HL-60 (cell line): ENCODE data around the gene BLOC1S5.

Source experiments
- DNase-seq, 2 experiments: peaks; one replicate each; pipeline ENCODE4 v3.0.0-alpha.2; 2010 to 2020; ENCODE audit warnings: low read depth in 1 of 2, low spot score in 1 of 2
- H3K27ac ChIP-seq: fragments of 250-450 bp; sonication (Bioruptor Pico); replicated peaks from 2 replicates; pipeline ENCODE4 v1.5.1; 2020; ENCODE audit warnings: mild to moderate bottlenecking, moderate library complexity
- H3K27me3 ChIP-seq: fragments of 250-450 bp; sonication (Bioruptor Pico); 2 replicates; pipeline ENCODE4 v1.5.1; 2021; ENCODE audit warnings: mild to moderate bottlenecking, moderate library complexity; ENCODE audit not compliant: insufficient read depth, poor library complexity, severe bottlenecking
- H3K4me3 ChIP-seq: replicated peaks from 2 replicates; pipeline ENCODE4 v1.5.1; 2011; ENCODE audit warnings: mild to moderate bottlenecking, control low read depth, low read length; ENCODE audit not compliant: insufficient read depth
- GABPA ChIP-seq: IDR thresholded peaks from 2 replicates; pipeline ENCODE4 v1.6.1; 2012; ENCODE audit warnings: low read depth
- POLR2AphosphoS5 ChIP-seq: IDR thresholded peaks from 2 replicates; pipeline ENCODE4 v1.6.1; 2012; ENCODE audit warnings: low read depth
- SPI1 ChIP-seq: IDR thresholded peaks from 2 replicates; pipeline ENCODE4 v1.6.1; 2012; ENCODE audit warnings: low read depth, mild to moderate bottlenecking, borderline replicate concordance
- TF ChIP-seq, protein P1 (sequence below): IDR thresholded peaks from 2 replicates; pipeline ENCODE4 v1.6.1; 2012; ENCODE audit warnings: low read depth; ENCODE audit not compliant: insufficient replicate concordance
- TF ChIP-seq, protein P2 (sequence below): IDR thresholded peaks from one replicate; pipeline ENCODE4 v1.5.1; 2011; ENCODE audit warnings: low read length, control low read depth, inconsistent platforms; ENCODE audit not compliant: insufficient read depth

The BLOC1S5 gene

DNA sequence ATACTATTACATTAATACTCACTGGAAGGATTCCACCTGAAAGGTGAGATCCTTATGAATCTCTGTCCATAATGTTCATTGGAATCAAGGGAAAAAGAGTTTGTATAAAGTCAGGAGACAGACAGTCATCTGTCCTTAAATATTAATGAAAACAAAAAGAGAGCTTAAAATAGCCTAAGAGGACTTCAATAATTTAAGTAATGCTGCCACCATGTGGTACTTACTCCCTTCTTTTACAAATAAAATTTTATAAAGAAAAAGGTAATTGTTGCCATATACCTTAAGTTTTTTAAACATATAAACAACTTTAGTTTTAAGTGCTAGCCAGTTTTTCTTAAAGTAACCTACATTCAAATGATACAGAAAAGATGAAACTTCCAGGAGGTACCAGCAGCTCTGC is 5.1 kb downstream of the BLOC1S5 start:
- Histone ChIP-seq H3K27ac (no peak overlapping the region), H3K27me3 (no peaks in the 10 kb centered on the region), H3K4me3 (no peak overlapping the region)
- no peak for DNase-seq
- TF ChIP-seq SPI1 (no peak), GABPA (no peak), POLR2AphosphoS5 (no peak)
- TF ChIP-seq, protein P1, sequence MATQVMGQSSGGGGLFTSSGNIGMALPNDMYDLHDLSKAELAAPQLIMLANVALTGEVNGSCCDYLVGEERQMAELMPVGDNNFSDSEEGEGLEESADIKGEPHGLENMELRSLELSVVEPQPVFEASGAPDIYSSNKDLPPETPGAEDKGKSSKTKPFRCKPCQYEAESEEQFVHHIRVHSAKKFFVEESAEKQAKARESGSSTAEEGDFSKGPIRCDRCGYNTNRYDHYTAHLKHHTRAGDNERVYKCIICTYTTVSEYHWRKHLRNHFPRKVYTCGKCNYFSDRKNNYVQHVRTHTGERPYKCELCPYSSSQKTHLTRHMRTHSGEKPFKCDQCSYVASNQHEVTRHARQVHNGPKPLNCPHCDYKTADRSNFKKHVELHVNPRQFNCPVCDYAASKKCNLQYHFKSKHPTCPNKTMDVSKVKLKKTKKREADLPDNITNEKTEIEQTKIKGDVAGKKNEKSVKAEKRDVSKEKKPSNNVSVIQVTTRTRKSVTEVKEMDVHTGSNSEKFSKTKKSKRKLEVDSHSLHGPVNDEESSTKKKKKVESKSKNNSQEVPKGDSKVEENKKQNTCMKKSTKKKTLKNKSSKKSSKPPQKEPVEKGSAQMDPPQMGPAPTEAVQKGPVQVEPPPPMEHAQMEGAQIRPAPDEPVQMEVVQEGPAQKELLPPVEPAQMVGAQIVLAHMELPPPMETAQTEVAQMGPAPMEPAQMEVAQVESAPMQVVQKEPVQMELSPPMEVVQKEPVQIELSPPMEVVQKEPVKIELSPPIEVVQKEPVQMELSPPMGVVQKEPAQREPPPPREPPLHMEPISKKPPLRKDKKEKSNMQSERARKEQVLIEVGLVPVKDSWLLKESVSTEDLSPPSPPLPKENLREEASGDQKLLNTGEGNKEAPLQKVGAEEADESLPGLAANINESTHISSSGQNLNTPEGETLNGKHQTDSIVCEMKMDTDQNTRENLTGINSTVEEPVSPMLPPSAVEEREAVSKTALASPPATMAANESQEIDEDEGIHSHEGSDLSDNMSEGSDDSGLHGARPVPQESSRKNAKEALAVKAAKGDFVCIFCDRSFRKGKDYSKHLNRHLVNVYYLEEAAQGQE, result no peak
- TF ChIP-seq, protein P2, sequence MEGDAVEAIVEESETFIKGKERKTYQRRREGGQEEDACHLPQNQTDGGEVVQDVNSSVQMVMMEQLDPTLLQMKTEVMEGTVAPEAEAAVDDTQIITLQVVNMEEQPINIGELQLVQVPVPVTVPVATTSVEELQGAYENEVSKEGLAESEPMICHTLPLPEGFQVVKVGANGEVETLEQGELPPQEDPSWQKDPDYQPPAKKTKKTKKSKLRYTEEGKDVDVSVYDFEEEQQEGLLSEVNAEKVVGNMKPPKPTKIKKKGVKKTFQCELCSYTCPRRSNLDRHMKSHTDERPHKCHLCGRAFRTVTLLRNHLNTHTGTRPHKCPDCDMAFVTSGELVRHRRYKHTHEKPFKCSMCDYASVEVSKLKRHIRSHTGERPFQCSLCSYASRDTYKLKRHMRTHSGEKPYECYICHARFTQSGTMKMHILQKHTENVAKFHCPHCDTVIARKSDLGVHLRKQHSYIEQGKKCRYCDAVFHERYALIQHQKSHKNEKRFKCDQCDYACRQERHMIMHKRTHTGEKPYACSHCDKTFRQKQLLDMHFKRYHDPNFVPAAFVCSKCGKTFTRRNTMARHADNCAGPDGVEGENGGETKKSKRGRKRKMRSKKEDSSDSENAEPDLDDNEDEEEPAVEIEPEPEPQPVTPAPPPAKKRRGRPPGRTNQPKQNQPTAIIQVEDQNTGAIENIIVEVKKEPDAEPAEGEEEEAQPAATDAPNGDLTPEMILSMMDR, result no peak

DNA sequence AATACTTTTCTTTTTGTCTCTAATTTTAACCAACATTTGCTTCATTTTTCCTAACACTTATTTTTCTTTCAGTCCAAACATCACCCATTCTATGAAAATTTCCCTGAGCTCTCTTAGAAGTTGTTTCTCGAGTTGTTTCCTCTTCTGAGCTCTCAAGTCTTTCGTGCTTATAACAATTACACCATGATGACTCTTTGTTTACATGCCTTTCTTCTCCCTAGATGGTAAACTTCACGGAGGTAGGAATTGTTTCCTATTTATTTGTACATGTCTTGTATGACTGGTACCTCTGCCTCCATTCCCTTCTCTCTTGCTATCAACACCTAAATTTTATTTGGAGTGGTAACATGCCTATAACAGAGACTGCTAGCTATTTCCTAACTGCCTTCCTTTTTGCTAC is 6.4 kb downstream of the BLOC1S5 start:
- TF ChIP-seq GABPA (no peak), SPI1 (no peak), POLR2AphosphoS5 (no peak)
- TF ChIP-seq, protein P1, result no peak
- TF ChIP-seq, protein P2, result no peak
- no peaks in the 10 kb centered on the region for H3K27me3 ChIP-seq
- no peak overlapping the region for H3K4me3 ChIP-seq
- H3K27ac ChIP-seq, result no peak overlapping the region
- DNase-seq, result no peak

DNA sequence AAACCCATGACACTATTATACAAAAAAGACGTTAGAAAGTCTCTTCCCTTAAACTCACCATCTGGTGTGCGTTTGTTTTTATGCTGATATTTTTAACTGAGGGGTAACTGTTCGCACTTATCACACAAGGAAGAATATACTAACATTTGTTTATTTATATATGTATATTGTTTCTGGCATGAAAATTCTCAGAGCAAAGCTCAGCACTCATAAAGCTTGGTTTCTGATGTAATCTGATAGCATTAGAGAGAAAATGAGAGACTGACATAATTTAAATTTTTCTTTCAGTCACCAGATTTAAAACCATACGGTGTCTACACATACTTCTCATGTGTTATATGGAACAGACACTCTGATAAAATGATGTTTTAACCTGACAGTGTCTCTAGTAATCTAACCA is 6.9 kb downstream of the BLOC1S5 start:
- DNase-seq, result no peak
- Histone ChIP-seq H3K4me3 (no peak overlapping the region), H3K27me3 (no peaks in the 10 kb centered on the region), H3K27ac (no peak overlapping the region)
- TF ChIP-seq POLR2AphosphoS5, result no peak
- TF ChIP-seq, protein P1, result no peak
- no peak for TF ChIP-seq GABPA
- no peak for TF ChIP-seq SPI1
- TF ChIP-seq, protein P2, result no peak
